HG02884 (cell line): Measurements from ENCODE around the gene ASS1.

Experiments used
- ATAC-seq: cut with Tn5 transposase; IDR thresholded peaks from one replicate; pipeline ENCODE4 v1.9.1; 2021; ENCODE audit warnings: mild to moderate bottlenecking, moderate library complexity; ENCODE audit not compliant: unreplicated experiment

ASS1 gene

DNA sequence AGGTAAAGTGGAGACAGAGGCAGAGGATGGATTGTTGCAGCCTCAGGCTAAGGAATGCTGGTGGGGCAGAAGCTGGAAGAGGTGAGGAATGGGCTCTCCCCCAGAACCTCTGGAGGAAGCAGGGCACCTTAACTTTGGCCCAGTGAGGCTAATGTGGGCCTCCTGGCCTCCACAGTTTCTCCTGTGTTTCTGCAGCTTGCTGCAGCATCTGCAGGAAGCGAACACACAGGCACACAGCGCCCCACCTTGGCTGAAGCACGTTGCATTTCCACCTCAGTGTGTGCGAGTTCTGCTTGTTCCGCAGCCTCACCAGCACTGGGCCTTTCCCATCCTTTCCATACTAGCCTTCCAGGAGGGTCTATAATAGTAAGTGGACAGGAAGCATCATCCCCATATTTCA, 27.2 kb upstream of the ASS1 start:
- no peak for ATAC-seq

DNA sequence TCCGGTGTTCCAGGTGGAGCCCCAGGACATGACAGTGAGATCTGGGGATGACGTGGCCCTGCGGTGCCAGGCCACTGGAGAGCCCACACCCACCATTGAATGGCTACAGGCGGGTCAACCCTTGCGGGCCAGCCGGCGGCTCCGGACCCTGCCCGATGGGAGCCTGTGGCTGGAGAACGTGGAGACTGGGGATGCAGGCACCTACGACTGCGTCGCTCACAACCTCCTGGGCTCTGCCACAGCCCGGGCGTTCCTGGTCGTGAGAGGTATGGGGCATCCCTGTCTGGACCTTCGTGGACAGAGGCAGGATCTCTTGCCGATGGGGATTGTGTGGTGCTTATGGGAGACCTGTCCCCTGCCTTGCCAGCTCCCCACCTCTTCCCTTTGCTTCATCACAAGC, 26.0 kb upstream of the ASS1 start:
- no peak for ATAC-seq

DNA sequence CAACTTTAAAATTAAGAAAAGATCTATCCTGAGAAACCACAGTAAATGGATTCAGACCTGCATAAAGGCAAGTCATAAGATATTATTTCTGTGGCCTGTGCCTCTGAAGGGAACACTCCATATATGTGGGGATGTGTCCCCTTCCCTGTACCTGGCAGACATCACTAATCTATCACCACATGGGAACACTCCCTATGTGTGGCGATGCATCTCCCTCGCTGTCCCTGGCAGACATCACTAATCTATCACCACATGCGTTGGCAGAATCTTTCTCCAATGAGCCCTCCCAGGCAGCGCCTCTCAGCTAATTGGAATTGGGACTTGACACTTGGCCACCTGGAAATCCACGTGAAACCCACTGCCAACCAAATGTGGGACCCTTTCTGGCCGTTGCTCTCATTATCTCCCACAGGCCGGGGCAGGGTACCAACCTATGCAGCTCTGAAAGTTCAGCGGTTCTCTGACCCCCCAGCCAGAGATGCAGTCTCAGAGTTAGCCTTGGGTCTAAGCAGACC, 25.2 kb upstream of the ASS1 start:
- ATAC-seq, result no peak

DNA sequence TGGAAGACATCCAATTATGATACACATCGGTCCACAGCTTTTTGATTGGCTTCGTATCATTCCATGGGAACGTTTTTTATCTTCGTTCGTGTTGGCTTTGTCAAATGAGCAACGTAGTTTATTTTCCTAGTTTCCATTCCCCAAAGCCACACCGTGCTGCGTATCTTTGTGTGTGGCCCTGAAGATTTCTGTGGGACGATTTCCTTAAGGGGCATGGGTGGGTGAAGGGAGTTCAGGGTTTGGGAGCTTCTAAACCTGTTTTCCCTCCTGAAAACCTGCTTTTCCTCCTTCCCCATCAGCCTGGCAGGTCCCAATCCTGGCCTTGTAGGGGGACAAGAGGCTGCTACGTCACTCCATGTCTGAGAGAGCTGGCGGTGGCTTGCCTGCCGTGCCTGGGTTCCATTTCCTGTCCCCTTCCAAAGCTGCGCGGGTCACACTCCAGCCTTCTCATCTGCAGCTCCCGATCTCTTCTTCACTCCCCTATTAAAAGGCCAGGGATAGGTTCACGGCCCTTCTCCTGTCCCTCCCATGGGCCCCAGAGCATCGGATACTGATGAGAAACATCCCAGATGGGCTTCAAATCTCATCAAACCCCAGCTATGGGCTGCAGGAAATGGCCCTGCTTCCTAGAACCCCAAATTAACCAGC, 23.5 kb upstream of the ASS1 start:
- no peak for ATAC-seq

DNA sequence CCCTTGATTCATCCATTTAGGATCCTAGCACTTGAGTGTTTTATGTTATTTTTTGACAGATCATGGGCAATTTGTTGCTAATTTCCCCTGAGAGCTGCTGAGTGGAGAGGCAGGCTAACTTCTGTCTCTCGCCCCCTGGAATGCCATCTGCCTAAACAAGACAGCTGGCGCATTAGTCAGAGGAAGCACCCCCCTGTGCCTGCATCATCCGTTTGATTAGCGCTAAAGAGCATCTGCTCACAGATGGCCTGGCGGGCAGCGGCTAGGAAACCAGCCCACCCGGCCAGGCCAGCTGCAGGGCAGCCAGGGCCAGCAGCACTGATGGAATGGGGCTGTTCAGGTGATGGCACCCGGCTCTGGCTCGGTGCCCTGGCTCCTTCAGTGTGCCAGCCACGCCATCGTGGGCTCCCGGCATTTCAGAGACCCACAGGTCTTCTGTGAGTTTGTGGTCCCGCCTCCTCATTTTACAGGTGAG, 22.9 kb upstream of the ASS1 start:
- no peak for ATAC-seq

DNA sequence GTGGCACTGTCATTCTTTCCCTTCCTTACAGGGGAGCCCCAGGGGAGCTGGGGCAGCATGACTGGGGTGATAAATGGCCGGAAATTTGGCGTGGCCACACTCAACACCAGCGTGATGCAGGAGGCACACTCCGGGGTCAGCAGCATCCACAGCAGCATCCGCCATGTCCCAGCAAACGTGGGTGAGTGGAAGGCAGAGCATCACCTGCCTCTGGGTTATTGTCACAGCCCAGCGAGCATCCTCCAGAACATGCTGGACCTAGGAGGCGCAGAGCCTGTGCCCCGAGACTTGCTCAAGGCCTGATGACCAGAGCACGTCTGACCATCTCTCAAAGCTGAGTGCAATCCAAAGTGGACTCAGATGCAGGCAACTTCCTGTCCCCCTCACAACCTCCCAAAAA, 22.2 kb upstream of the ASS1 start:
- no peak for ATAC-seq

DNA sequence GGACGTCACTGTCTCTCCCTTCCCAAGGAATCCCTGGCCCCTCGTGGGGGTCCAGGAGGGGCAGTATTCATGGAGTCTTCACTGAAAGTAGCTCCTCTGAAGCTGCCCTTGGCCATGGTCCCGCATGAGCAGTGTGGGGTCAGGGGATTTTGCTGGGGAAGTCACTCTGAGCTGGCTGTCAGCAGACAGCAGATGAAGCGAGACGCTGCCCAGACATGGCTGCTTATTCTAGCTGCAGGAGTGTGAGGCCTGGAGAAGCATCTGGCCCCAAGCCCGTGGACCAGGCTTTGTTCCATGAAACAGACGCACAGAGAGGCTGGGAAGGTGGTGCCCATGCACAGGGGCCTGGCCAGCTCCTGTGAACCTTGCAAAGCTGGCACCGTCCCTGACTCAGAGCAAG, 21.5 kb upstream of the ASS1 start:
- no peak for ATAC-seq

DNA sequence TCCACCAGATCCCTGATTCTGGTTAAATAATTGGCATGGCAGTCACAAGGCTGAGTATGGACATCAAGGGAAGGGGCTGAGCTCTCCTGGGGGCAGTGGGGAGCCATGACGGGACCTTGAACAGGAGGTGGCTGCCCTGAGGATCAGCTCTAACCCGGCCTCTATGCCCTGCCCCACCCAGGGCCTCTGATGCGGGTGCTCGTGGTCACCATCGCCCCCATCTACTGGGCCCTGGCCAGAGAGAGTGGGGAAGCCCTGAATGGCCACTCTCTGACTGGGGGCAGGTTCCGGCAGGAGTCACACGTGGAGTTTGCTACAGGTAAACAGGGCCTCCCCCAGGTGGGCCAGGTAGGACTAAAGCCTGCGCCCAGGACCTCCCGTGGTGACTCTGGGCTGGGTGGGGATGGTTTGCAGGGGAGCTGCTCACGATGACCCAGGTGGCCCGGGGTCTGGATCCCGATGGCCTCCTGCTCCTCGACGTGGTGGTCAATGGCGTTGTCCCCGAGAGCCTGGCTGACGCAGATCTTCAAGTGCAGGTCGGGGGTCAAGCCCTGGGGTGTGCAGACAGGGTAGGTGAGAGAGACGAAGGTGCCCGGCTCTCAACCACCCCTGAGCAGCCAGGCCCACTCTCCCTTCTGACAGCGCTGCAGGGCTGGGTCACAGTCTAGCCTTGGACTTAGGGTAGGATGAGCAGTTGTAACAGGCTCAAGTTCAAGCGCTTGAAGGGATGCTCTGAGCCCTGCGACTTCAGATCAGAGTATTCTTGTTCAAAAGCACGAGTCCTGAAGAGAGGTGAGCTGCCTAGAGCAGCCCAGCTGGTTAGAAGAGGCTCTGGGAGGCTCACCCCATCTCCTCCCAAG, 19.9 kb upstream of the ASS1 start:
- no peak for ATAC-seq

DNA sequence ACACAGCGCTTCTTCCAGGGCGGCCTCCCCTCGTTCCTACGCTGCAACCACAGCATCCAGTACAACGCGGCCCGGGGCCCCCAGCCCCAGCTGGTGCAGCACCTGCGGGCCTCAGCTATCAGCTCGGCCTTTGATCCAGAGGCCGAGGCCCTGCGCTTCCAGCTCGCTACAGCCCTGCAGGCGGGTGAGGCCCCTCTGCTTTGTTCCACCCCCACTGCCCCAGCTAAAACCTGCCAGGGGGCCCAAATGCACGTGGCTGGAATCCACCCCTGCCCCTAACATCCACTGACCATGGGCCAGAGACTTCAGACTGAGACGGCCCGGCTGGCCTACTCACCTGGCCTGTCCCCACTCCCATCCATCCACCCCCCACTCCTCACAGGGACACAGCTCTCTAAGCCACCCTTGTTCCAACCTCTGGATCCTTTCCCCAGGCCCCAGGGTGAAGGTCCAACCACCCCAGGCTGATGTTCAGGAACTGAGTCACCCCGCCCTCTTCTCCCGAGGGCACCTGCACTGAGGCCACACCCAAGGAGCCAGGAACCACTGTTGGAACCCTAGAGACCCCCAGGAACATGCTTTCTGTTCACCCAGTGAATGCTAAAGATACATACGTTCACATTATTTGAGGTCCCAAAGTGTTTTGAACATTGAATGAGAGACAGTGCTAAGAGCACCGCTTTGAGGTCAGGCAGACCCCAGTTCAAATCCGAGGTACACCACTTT, 18.9 kb upstream of the ASS1 start:
- no peak for ATAC-seq

DNA sequence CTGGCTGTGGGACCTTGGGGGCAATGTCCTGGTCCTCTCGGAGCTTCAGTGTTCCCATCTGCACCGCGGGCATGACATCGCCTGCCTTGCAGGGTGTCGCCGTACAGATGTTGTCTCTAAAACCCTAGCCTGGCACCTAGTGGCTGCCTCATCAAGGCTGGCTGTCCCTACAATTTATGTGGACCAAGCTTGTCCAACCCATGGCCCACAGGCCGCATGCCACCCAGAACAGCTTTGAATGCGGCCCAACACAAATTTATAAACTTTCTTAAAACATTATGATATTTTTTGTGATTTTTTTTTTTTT, 18.3 kb upstream of the ASS1 start:
- no peak for ATAC-seq

DNA sequence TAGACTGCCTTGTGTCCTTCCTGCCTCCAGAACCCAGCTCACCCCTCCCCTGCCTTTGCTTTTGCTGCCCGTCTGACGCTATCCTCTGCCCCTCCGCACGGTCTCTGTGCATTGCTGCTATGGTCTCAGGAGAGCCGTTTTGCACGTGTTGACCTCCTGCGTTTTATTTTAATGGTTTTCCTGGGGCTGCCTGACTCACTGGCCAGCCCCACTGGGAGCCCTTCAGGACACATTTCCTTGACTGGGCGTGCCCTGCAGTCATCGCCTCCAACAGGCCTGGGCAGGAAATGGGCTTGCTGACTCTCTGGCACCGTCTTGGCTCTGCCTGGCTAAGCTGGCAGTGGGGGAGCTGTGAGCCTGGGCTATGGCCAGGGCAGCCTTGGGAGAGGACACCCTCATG, 17.9 kb upstream of the ASS1 start:
- ATAC-seq, result no peak

DNA sequence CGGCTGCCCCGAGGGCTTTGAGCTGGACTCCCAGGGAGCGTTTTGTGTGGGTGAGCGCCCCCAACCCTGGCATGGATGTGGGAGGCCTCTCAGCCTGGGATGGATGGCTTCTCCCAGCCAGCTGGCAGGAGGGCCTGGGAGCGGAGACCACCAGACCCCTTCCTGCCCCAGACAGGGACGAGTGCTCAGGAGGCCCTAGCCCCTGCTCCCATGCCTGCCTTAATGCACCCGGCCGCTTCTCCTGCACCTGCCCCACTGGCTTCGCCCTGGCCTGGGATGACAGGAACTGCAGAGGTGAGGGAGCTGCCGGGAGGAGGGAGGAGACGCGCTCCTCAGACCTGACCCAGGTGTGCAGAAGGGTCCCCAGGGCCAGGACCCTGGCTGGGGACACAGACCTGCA, 17.4 kb upstream of the ASS1 start:
- no peak for ATAC-seq

DNA sequence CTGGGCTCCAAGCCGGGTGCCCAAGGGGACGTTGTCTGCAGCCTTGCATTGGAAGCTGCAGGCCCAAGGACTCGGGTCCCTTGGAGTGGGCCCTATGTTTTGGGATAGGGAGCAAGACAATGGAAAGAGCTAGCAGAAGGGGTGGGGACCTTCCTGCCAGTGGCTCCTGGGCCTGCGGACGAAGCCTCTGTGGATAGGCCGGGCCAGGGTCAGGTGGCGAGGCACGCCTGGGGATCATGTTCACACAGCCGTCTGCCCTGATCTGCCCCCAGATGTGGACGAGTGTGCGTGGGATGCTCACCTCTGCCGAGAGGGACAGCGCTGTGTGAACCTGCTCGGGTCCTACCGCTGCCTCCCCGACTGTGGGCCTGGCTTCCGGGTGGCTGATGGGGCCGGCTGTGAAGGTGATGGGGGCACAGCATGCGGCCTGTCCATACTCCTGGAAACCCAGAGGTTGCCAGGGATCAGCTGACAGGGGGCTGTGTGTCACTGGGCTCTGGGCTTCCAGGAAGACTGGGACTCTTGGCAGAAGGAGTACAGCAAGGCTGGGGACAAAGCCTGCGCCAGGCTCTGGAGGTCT, 16.6 kb upstream of the ASS1 start:
- no peak for ATAC-seq

DNA sequence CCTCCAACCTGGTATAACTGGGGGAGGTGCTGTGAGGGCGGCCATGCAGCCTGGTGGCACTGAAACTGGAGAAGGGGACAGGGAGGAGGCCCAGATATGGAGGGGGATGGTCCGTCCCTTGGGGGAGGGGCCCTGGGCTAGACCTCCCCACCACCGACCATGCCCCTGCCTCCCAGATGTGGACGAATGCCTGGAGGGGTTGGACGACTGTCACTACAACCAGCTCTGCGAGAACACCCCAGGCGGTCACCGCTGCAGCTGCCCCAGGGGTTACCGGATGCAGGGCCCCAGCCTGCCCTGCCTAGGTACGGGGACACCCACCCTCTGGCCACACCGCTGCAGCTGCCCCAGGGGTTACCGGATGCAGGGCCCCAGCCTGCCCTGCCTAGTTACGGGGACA, 15.4 kb upstream of the ASS1 start:
- no peak for ATAC-seq

DNA sequence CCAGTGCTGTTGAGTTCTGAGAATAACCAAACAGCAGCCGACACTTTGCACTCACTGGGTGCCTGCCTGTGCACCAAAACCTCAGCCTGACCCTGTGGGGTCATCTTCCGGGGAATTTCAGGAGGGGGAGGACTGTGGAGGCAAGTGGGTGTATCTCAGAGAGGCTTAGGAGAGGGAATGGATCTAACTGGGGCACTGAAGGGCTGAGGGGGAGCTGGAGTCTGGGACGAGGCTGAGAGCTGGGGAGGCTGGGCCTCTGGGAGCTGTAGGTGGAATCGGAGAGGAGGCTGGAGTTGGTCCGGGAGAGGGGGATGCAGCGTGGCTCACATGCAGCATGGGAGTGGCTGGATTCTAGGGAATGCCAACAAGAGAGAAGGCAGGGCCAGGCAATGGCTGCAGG, 14.9 kb upstream of the ASS1 start:
- ATAC-seq, result no peak

DNA sequence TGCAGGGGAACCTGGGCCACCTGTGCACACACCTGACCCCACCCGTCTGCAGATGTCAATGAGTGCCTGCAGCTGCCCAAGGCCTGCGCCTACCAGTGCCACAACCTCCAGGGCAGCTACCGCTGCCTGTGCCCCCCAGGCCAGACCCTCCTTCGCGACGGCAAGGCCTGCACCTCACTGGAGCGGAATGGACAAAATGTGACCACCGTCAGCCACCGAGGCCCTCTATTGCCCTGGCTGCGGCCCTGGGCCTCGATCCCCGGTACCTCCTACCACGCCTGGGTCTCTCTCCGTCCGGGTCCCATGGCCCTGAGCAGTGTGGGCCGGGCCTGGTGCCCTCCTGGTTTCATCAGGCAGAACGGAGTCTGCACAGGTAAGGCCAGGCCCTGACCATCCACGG, 14.5 kb upstream of the ASS1 start:
- no peak for ATAC-seq

DNA sequence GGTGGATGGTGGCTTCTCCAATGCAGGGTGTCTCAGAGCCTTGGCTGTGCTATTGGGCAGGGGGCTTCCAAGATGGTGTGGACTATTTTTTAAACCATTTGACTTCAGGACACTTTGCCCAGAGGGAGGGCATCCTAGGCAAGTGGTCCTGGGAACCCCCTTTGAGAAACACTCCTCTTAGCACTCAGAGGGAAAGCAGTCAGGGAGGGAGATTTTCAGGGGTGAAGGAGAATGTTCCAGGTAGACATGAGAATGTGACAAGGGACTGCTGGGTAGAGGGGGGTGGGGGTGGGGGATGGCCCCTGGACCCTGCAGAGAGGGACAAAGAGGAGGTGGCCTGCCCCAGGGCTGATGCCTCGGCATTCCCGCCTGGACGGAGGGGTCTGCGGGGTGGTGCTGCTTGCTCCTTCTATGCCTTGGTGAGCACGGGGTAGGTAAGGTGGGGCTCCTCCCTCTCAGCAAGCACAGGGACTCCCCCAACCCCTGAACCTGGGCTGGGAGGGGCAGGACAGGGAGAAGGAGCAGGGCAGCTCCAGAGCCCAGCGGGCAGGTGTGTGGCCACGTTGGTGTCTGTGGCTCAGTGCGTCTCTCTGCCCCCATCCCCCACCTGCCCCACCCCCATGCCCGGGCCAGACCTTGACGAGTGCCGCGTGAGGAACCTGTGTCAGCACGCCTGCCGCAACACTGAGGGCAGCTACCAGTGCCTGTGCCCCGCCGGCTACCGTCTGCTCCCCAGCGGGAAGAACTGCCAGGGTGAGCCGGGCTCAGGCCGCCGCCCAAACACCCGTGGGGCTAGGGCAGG, 13.8 kb upstream of the ASS1 start:
- no peak for ATAC-seq

DNA sequence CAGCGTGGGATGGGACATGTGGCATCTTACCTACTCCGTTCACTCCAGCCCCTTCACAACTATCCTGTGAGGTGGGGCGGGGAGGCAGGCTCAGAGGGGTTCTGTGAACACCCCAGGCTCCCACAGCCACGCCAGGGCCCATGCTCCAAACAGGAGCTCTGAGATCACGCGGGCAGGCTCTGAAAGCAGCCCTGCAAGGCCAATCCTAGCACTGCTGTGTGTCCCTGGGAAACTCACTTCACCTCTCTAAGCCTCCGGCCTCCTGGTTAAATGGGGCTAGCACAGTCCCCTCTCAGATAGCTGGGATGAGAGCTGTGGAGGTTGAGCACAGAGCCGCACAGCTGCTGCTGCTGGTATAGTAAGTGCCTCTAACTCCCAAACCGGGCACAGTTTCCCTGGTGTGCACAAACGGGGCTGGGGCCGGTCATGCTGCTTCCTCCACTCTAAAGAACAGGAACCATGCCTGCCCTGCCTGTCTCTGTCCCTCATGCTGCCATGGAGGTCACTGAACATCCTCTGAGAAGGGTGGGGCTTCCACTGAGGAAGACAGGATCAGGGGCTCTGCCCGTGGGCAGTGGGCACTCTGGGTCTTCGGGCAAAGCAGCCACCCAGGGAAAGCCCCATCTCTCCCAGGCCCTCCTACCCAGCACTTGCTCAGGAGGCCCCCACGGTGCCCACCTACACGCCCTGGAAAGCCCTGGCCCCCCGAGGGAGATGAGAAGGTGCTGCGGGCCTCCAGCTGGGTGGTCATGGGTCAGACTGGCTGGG, 13.0 kb upstream of the ASS1 start:
- no peak for ATAC-seq

DNA sequence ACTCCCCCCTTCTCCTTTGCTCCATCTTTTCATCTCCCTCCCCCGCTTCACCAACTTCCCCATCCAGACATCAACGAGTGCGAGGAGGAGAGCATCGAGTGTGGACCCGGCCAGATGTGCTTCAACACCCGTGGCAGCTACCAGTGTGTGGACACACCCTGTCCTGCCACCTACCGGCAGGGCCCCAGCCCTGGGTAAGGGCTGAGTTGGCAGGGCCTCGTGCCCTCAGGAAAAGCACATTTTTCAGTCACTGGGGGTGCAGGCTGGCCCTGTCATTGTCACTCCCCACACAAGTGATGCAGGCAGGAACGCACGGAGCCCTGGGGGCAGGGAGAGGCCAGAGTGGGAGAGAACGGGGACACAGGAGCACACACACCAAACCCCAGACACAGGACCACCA, 12.4 kb upstream of the ASS1 start:
- no peak for ATAC-seq

DNA sequence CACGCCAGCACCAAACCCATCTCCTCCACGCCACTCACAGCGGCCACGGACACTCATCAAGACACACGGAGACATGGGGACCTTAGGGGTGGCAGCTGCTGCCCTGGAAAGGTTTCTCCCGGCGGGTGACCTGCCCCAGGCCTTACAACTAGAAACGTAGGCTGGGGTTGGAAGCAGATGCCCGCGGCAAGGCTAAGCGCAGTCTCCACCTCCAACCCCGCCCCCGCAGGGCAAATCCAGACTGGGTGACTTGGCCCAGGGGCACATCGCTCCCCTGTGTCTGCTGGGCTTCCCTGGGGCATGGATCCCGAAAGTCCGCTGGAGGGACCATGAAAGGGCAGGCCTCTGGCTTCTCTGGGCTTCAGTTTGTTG, 12.0 kb upstream of the ASS1 start:
- ATAC-seq, result no peak
